GM12865 (cell line): ENCODE measurements around the gene SPAAR.

Experiments used
- DNase-seq: peaks from one replicate; pipeline ENCODE4 v3.0.0; 2010; ENCODE audit warnings: low read depth
- H3K4me3 ChIP-seq: 2 replicates; pipeline ENCODE4 v1.5.1; 2011; ENCODE audit warnings: mild to moderate bottlenecking, low read depth, low read length, control low read depth
- TF ChIP-seq, protein P1 (sequence below): IDR thresholded peaks from 2 replicates; pipeline ENCODE4 v1.5.1; 2011; ENCODE audit warnings: low read length, control low read depth, low read depth, inconsistent platforms; ENCODE audit not compliant: insufficient read depth; ENCODE audit errors: missing control alignments

The SPAAR gene

DNA sequence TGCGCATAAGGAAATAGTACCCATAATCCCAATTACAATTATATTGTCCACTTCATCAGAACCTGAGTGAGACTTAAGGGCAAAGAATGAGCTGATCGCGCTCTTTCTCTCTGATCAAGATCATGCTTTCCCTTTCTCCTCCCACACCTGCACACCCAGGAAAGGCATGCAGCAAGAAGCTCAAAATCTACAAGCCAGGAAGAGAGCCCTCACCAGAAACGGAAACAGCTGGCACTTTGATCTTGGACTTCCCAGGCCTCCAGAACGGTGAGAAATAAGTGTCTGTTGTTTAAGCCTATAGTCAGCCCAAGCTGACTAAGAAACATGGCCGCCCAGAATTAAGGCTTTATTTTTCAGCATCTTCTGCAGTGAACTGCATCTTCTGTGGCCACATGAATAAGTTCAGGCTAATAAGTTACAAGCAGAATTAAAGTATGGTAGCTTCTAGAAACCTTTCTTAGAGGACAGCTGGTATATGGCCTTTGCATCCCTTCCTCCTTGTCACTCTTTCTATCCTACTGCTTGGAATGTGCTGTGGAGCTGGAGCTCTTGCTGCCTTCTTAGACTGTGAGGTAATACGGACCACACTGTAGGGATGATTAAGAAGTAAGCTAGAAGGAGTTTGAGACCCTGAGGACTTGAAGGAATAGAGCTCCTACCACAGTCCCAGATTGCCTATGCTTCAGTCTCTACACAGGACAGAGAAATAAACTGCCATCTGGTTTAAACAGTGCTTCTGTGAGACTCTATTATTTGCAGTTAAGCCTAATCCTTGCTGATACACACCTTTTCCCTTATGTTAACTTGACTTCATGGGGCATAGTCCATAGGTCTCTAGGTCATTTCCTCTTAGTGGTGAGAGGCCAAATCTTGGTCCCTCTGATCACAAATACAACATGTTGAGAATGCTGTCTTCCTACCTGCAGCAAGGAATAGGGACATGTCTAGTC lies 31.4 kb downstream of the SPAAR start:
- TF ChIP-seq, protein P1, sequence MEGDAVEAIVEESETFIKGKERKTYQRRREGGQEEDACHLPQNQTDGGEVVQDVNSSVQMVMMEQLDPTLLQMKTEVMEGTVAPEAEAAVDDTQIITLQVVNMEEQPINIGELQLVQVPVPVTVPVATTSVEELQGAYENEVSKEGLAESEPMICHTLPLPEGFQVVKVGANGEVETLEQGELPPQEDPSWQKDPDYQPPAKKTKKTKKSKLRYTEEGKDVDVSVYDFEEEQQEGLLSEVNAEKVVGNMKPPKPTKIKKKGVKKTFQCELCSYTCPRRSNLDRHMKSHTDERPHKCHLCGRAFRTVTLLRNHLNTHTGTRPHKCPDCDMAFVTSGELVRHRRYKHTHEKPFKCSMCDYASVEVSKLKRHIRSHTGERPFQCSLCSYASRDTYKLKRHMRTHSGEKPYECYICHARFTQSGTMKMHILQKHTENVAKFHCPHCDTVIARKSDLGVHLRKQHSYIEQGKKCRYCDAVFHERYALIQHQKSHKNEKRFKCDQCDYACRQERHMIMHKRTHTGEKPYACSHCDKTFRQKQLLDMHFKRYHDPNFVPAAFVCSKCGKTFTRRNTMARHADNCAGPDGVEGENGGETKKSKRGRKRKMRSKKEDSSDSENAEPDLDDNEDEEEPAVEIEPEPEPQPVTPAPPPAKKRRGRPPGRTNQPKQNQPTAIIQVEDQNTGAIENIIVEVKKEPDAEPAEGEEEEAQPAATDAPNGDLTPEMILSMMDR = no peak
- no peak for DNase-seq
- H3K4me3 ChIP-seq = no peak overlapping the region

DNA sequence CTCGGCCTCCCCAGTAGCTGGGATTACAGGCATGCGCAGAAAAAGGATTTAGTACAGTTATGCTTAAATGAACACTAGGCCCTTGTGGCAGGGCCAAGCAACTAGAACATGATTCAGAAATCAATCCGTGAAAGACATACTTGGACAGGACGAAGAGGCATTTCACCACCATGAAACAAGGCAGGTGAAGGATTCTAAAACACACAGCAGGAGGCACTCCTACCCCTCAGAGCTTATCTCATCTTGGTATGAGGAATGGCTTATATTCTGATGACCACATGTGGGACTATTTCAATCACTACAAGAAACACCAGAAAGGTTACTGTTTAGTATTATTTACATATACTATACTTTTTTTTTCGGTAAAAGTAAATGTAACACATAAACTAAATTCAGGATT lies 33.0 kb downstream of the SPAAR start:
- no peak for DNase-seq
- no peak overlapping the region for H3K4me3 ChIP-seq
- TF ChIP-seq, protein P1 = no peak

DNA sequence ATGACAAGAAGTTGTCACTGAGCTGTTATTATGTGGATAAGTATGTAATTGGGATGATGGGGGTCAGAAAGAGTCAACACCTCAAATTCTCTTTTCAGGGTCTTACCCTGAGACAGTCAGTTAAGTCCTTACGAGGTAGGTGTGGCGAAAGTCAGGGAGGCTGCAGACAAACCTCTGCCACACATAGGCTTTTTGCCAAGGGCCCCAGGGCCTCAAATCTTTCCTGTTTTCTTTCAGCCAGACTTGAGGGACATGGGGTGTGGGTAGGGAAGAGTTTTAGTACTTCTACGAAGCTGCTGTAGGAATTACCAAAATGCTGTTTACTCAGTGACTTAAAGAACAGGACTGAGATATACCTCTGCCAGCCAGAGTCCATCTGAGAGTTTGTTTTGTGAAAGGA lies 34.9 kb downstream of the SPAAR start:
- TF ChIP-seq, protein P1 = no peak
- no peak for DNase-seq
- no peak overlapping the region for H3K4me3 ChIP-seq

DNA sequence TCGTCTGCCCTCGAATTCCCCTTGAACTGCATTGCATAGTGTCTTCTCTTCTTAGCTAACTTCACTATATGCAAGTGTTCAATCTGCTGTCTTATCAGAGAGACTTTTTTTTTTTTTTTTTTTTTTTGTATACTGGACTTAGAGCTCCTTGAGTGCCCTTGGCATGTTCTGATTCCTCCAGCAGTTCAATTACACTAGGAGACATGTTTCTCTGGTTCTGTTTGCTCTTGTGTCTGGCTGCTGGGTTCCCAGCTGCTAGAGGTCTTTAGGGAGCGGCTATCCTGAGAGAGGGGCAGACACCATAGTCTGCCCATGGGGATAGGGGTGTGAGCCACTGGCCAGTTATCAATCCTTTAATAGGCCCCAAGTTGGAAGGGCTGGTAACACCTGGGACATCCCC lies 35.6 kb downstream of the SPAAR start:
- H3K4me3 ChIP-seq = no peak overlapping the region
- DNase-seq = no peak
- TF ChIP-seq, protein P1 = no peak

DNA sequence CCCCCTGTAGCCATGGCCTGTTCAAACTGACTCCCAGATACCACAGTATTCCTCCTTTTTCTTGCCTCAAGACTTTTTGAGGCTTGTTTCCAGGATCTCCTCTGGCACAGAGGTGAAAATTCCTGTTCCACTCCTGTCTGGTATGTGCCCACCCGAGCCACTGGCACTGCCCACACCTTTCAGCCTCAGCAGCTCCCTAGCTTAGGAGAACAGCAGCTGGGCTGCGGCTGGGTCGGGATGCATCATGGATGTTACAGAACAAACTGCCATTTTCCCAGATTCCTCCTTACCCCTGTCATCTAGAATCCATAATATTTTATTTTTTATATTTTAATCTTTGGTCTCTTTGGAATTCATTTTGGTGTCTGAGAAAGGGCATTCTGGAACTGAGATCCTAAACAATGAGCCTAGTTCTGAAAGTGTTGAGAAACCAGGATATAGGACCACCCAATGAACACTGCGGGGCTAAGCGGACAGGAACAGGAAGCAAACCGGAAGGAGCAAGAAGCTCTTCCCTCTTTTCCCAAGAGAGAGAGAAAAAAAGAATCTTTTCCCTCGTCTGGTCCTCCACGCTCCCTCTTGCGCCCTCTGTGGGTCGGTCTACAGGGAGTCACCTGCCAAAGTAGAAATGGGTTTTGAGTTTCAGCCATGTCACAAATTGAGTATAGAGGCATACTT lies 36.2 kb downstream of the SPAAR start:
- H3K4me3 ChIP-seq = no peak overlapping the region
- TF ChIP-seq, protein P1 = peak; percentile 86
- DNase-seq = peak; percentile 60

DNA sequence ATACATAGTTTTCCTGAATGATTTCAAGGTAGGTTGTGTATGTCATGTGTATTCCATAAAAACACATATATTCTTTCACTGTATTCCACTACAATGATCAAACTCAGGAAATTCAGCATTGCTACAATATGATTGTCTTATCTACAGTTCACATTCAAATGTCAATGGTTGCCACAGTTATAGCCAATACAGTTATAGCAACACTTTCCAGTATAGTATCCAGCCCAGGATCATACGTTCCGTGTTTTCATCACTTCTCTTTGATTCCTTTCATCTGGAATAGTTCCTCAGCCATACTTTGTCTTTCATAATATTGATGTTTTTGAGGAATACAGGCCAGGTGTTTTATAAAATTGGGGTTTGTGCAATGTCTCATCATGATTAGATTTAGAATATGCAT lies 39.2 kb downstream of the SPAAR start:
- no peak for DNase-seq
- TF ChIP-seq, protein P1 = no peak
- H3K4me3 ChIP-seq = no peak overlapping the region
